AG10803 (cell line): Measurements from ENCODE around the gene ZNF346.
A peak's percentile ranks its signal among the peaks of the same experiment; 100 is the strongest.

Source experiments
- DNase-seq: peaks from one replicate; pipeline ENCODE4 v3.0.0; 2010; ENCODE audit warnings: low read depth
- H3K4me3 ChIP-seq: 2 replicates; pipeline ENCODE4 v1.5.1; 2011; ENCODE audit warnings: mild to moderate bottlenecking, low read length, control low read depth
- TF ChIP-seq, protein P1 (sequence below): conservative IDR thresholded peaks from 2 replicates; pipeline ENCODE4 v1.5.1; 2011; ENCODE audit warnings: mild to moderate bottlenecking, low read length, control low read depth, inconsistent platforms

The ZNF346 gene

DNA sequence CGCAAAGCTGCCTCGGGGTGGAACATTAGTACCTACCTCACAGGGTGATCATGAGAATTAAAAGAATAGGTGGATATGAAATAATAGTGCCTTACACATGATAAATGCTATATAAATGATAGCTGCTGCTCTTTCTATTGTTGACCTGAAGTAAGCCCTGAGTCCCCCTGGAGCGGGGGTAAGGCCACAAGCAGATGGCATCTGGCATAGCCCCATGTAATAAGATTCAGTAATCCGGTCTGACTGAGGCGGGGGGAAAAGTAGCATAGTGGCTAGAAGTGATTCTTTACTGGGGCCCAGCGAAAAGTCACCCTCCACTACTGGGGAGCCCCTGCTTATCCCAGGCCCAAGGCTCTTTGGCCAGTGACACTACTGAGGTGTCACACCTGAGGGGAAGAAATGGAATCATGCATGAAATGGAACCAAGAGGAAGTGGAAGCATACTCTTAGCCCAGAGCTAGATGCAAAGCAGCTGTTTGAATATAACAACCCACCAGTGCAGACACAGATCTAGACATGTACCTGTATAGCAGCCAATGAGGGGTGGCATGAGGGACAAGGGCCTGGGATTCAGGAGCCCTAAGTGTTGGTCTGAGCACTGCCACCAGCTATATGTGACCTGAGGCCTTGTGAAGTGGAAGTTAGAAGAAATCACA lies 48.2 kb downstream of the ZNF346 start:
- TF ChIP-seq, protein P1, sequence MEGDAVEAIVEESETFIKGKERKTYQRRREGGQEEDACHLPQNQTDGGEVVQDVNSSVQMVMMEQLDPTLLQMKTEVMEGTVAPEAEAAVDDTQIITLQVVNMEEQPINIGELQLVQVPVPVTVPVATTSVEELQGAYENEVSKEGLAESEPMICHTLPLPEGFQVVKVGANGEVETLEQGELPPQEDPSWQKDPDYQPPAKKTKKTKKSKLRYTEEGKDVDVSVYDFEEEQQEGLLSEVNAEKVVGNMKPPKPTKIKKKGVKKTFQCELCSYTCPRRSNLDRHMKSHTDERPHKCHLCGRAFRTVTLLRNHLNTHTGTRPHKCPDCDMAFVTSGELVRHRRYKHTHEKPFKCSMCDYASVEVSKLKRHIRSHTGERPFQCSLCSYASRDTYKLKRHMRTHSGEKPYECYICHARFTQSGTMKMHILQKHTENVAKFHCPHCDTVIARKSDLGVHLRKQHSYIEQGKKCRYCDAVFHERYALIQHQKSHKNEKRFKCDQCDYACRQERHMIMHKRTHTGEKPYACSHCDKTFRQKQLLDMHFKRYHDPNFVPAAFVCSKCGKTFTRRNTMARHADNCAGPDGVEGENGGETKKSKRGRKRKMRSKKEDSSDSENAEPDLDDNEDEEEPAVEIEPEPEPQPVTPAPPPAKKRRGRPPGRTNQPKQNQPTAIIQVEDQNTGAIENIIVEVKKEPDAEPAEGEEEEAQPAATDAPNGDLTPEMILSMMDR: no peak
- no peak for DNase-seq
- no peak overlapping the region for H3K4me3 ChIP-seq

- DNase-seq: peak; percentile 81
- H3K4me3 ChIP-seq: peak overlapping the region; percentile 36
- TF ChIP-seq, protein P1: peak; percentile 94
Measured at GRCh38 chr5:177071666-177072385, 49.3 kb downstream of the ZNF346 start.

DNA sequence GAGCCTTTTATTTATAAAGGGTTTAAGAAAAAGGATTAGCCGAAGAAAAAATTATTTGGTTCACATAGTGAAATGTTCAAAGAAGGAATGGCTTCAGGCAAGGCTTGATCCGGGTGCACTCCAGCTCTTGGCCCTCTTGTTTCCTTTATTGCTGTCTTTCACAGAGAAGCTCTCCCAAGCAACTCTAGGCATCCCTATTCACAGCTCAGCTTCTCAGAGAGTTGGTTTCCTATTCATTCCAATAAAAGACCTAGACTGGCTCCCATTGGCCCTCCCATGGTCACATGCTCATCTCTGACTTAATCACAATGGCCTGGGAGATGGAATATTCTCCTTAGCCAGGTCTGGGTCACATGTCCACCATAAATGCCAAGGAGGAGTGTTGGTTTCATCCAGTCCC lies 54.8 kb downstream of the ZNF346 start:
- H3K4me3 ChIP-seq: no peak overlapping the region
- DNase-seq: no peak
- TF ChIP-seq, protein P1: no peak

- no peak overlapping the region for H3K4me3 ChIP-seq
- no peak for DNase-seq
- TF ChIP-seq, protein P1: no peak
Measured at GRCh38 chr5:177079606-177080005, 57.1 kb downstream of the ZNF346 start.

DNA sequence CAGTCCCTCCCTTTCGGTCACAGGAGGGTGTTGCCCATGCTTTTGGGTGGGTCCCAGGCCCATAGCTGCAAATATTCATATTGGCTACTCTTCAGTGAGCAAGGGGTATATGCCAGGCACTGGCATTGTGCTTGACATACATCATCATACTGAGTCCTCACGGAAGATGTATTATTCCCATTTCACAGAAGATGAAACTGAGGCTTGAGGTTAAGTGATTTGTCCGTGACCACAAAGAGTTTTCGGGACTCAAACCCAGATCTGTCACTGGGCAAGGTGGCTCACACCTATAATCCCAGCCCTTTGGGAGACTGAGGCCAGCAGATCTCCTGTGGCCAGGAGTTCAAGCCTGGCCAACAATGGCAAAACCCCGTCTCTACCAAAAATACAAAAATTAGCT lies 57.8 kb downstream of the ZNF346 start:
- no peak overlapping the region for H3K4me3 ChIP-seq
- DNase-seq: no peak
- TF ChIP-seq, protein P1: no peak

DNA sequence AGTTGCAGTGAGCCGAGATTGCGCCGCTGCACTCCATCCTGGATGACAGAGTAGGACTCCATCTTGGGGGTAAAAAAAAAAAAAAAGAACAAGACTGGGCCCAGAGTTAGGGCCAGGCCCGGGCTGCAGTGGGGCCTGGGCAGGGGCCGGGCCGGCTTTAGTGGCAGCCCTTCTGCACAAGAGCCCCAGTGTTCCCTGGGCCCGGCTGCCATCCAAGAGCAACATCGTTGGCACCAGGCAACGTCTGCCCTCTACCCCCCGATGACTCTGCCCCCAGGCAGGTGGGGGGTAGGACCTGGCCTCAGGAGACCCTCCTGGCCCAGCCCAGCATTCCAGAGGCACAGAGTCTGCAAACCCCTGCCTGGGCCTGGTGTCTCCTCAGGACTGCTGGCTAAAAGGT lies 59.4 kb downstream of the ZNF346 start:
- no peak overlapping the region for H3K4me3 ChIP-seq
- no peak for DNase-seq
- TF ChIP-seq, protein P1: no peak

DNA sequence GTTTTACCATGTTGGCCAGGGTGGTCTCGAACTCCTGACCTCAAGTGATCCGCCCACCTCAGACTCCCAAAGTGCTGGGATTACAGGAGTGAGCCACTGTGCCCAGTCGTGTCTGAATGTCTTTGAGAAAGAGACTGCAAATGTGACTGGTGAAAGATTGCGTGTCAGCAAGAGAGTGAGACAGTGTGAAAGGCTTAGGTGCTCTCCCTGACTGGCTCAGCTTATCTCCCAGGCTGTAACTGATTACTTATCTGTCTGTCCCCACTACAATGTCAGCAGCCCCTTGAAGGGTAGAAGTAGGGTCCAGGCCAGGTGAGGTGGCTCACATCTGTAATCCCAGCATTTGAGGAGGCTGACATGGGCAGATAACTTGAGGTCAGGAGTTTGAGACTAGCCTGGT lies 60.9 kb downstream of the ZNF346 start:
- DNase-seq: no peak
- TF ChIP-seq, protein P1: no peak
- H3K4me3 ChIP-seq: no peak overlapping the region
